Activated gamma-delta T cell (primary cell): ENCODE data around the gene PLXNA4.

ENCODE experiments used
- DNase-seq: peaks from one replicate; lab custom pipeline; 2025; lab: John Stamatoyannopoulos, UW

PLXNA4 gene

DNA sequence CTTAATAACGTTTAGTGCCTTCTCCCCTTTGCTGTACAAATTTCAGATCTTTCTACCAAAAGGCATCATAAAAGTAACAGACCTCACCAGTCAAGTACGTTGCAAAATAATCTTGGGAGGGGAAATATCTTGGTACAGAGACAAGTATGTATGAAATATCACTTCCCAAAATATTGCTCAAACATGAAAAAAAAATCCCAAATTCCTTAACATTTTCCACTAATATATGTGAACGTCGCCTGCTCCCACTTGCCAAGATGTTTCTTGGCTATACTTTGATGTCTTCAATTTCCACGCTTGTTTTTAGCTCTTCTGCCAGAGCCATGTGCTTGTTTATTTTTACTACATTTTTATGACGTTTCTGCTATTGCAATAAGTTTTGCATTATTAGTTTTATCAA is 223.5 kb downstream of the PLXNA4 start:
- no peak for DNase-seq

DNA sequence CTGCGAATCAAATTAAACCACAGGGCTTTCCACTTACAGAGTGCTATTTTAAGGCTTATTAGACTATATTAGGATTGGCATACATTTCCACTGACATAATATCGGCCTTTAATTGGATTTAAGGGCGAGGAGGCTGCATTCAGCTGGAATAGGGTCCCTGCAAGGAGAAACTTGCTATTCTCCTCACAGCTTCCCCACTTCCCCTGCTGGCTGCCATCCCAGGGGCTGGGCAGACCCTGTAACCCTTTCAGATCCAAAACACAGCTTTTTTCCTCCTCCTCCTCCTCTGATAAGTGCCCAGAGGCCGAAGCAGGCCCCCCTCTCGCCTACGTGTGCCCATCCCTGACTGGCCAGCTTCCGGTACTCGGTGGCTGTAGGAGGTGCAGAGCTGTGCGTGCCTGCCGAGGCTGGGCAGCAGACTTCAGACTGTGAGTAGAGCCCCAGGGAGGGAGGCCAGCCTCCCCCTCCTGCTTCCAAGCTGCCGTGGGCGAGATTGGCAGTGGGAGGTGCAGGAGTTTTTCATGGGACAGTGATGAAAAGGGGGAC is 224.2 kb downstream of the PLXNA4 start:
- DNase-seq = no peak

- DNase-seq = no peak
Observed at GRCh38 chr7:132350741-132351140, 225.5 kb downstream of the PLXNA4 start.

GRCh38 chr7:132349075-132349474 is 227.2 kb downstream of the PLXNA4 start:
- DNase-seq = no peak

- DNase-seq = no peak
Observed at GRCh38 chr7:132348341-132348740, 227.9 kb downstream of the PLXNA4 start.

GRCh38 chr7:132347858-132348257 is 228.4 kb downstream of the PLXNA4 start:
- DNase-seq = no peak

GRCh38 chr7:132347123-132347522 is 229.1 kb downstream of the PLXNA4 start:
- no peak for DNase-seq

DNA sequence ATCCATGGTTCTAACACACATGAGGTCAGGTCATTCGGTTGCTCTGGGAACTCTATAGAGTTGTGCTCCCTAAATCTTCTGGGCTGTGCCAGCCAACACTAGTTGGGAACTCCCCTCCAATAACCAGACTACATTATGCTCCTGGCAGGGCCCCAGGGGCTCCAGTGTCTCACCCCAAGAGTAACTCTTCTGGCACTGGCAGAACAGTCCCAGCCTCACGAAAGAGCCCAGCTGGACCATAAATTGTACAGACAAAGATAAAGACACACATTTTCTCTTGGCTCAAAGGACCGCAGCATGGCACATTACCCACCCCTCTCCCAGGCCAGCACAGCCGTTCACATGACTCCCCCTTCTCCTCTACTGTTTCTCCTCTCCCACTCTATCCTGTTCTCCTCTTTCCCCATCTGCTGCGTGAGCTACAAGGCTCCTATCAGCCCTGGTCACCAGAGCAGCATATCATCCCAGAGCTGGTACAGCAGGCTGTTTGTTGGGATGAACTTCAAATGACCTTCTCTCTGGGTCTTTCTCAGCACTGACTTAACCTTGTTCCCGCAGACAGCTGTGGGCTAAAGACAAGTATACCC is 230.6 kb downstream of the PLXNA4 start:
- no peak for DNase-seq

GRCh38 chr7:132345030-132345429 is 231.2 kb downstream of the PLXNA4 start:
- DNase-seq = no peak

GRCh38 chr7:132343199-132343598 is 233.1 kb downstream of the PLXNA4 start:
- DNase-seq = no peak

- no peak for DNase-seq
Observed at GRCh38 chr7:132337450-132338080, 238.7 kb downstream of the PLXNA4 start.

DNA sequence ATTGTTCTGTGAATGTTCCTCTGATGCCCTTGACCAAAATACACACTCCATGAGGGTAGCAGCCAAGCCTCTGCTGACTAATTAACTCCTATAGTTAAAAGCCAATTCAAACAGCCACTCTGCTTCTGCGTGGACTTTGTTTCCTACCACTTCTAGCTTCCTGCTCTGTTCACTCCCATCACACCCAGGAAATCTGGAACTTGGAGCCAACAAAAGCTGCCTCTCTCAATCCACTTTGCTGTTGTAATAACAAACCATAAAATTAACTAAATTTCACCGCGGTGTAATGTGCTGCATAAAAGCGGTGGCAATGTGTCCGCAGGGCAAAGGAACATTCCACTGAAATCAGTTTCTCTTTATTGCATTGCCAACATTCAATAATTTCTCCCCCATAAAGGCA is 239.5 kb downstream of the PLXNA4 start:
- no peak for DNase-seq

DNA sequence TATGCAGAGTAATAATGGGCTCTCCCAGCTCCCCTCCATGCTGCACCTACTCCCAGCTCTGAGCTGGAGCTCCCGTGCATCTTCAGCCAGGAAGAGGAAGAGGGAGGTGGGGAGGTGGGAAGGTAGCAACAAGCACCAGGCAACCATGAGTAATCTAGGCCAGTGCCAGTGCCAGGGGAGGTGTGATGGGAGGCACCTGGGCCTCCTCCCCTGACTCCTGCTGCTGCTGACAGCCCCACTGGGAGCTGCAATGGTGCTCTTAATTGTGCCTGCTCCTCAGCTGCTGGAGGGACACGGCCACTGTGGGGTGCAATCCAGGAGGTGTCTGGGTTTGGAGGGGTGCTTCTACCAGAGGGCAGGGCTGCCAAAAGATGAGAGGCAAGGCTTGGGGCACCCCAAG is 243.0 kb downstream of the PLXNA4 start:
- no peak for DNase-seq

DNA sequence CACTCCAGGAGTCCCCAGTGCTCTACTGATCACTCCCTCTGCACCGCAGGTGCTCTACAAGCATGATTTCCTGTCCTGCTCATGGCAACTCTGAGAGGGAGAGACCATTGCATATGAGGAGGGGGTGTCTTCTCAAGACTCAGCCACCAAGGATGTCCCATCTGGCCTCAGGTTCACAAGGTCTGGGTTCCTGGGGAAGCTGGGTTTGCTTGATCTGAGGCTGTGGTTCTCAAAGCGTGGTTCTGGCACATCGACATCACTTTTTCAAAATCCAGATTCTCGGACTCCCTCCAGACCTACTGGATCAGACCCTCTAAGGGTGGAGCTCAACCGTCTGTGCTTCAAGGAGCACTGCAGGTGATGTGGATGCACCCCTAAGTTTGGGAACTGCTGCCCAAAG is 247.5 kb downstream of the PLXNA4 start:
- no peak for DNase-seq

DNA sequence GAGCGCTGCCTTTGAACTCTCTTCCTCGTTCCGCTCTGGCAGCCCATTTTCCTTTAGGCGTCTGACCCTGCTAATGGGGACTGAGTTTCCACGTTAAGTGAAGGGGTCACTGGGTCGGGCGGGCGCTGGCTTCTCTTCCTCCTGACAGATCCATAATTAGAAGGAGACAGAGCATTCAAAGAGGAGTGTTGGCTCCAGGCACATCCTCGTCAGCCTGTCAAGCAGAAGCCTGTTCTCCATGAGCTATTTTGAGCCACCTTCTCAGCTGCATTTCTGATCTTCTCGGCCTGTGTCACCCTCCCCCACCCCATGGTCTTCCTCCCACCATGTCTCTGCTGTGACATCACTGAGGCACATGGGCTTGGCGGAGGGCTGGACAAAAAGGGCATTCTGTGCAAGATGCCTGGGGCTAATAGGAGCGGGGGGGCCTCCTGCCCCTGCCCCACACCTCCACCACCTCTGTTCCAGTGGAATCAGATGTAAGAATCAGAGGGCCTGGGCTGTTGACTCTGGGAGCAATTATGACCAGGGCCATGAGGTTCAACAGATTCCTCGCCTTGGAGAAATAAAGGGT is 248.1 kb downstream of the PLXNA4 start:
- DNase-seq = no peak

GRCh38 chr7:132326878-132327589 is 249.2 kb downstream of the PLXNA4 start:
- DNase-seq = no peak

GRCh38 chr7:132322970-132323369 is 253.3 kb downstream of the PLXNA4 start:
- no peak for DNase-seq

DNA sequence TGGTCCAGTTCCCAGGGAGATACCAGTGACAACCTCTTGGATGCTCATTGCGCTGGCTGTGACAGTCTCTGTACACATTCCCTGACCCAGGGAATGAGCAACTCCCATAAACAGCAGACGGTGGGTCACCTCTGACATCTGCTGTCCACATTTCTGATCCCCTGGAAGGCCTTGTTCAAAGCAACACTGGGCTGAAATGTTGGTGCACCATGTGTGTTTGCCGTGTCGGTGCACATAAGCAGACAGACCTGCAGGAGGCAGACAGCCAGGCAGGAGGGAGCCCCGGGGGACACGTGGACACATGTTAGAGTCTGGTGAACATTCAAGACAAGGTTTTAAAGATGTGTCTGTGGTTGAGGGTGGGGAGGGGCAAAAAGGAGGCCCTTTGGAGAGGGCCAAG is 254.9 kb downstream of the PLXNA4 start:
- DNase-seq = no peak

DNA sequence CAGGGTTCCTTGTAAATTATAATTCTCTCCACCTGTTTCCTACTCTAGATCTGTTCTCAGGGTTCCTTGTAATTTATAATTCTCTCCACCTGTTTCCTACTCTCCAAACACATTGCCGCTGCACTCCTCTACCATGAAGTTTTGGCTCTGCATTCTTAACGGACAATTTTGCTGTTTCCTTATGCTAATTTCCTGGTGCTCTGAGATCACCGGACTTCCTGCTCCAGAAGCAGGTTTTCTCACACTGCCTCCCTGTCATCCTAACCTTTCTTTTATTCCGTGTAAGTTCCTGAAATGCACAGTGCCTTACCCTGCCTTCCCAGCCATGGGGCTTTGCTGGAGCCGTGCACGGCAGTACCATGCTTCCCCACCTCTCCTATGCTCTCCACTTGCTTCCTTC is 256.8 kb downstream of the PLXNA4 start:
- no peak for DNase-seq

- peak; percentile 24 for DNase-seq
Observed at GRCh38 chr7:132318352-132319318, 257.6 kb downstream of the PLXNA4 start.

DNA sequence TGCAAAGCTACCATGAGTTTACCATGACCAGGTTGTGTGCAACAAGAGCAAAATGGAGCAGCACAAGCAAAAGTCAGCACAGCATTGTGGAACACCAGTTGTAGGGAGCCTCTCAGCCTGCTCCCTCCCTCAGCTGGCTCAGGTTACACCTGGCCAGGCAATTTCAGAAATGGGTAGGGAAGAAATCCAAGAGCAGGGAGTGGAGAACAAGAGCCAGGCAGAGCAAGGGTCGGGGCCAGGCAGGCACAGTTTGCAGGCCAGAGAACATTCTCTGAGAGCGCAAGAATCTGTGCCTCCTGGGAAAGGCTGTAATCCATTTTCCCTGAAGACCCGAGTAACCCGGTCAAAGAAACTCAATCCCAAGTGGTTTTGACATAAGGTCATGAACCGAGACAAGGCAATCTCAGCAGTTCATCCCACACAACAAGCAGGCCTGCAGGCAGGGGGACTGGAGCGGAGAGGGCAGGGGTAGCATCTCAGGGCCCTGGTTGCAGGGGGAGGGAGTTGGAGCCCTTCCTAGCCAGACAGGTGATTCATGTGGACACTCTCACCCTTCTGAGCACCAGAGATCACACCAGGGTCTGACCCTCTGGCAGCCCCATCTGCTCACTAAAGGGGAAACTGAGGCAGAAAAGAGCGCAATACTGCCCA is 258.4 kb downstream of the PLXNA4 start:
- DNase-seq = no peak
